Transverse colon (tissue), 4 donors: Measurements from ENCODE around the gene MYPN. TPM values are rescaled to one million over a fixed set of nuclear protein-coding genes. Genes with fewer than 3 reads are reported as not detected.

Experiments
- total RNA-seq, 4 donors: library from RNA; depleted of rRNA; stranded (reverse); fragments of >200 nt; gene quantifications; one replicate each; pipeline ENCODE4 v1.1.0, GENCODE V29; 2016

MYPN gene
- total RNA-seq, 4 donors from 2014 or later: 0.27 to 1.5 (median 0.79) TPM; not detected in 1

Other genes with a start within 250 kb of the MYPN start
- gene SIRT1, start 224.8 kb upstream of the MYPN start, total RNA-seq: 10 to 100 TPM; 12.5 to 23.8 (median 20.7) TPM
- 100 to 1,000 TPM in 2 of 4 donors, 10 to 100 TPM in 2; 32.0 to 154 (median 105) TPM for gene HERC4, start 34.2 kb upstream of the MYPN start, total RNA-seq
- under 1 TPM in 2 of 4 donors, not detected in 2; 0.27 to 0.79 TPM for gene ATOH7, start 122.6 kb downstream of the MYPN start, total RNA-seq
- 10 to 100 TPM in 3 of 4 donors, 1 to 10 TPM in 1; 8.2 to 89.4 (median 57.1) TPM for gene HNRNPH3, start 222.6 kb downstream of the MYPN start, total RNA-seq
- gene PBLD, start 223.4 kb downstream of the MYPN start, total RNA-seq: 100 to 1,000 TPM in 1 of 4 donors, 10 to 100 TPM in 3; 63.9 to 130 (median 76.5) TPM